HL-60 (cell line): Measurements from ENCODE around the gene IFNLR1.

Experiments used
- DNase-seq, 2 experiments: peaks; one replicate each; pipeline ENCODE4 v3.0.0-alpha.2; 2010 to 2020; ENCODE audit warnings: low read depth in 1 of 2, low spot score in 1 of 2
- H3K27ac ChIP-seq: fragments of 250-450 bp; sonication (Bioruptor Pico); replicated peaks from 2 replicates; pipeline ENCODE4 v1.5.1; 2020; ENCODE audit warnings: mild to moderate bottlenecking, moderate library complexity
- H3K27me3 ChIP-seq: fragments of 250-450 bp; sonication (Bioruptor Pico); 2 replicates; pipeline ENCODE4 v1.5.1; 2021; ENCODE audit warnings: mild to moderate bottlenecking, moderate library complexity; ENCODE audit not compliant: insufficient read depth, poor library complexity, severe bottlenecking
- H3K4me3 ChIP-seq: replicated peaks from 2 replicates; pipeline ENCODE4 v1.5.1; 2011; ENCODE audit warnings: mild to moderate bottlenecking, control low read depth, low read length; ENCODE audit not compliant: insufficient read depth
- GABPA ChIP-seq: IDR thresholded peaks from 2 replicates; pipeline ENCODE4 v1.6.1; 2012; ENCODE audit warnings: low read depth
- POLR2AphosphoS5 ChIP-seq: IDR thresholded peaks from 2 replicates; pipeline ENCODE4 v1.6.1; 2012; ENCODE audit warnings: low read depth
- SPI1 ChIP-seq: IDR thresholded peaks from 2 replicates; pipeline ENCODE4 v1.6.1; 2012; ENCODE audit warnings: low read depth, mild to moderate bottlenecking, borderline replicate concordance
- TF ChIP-seq, protein P1 (sequence below): IDR thresholded peaks from one replicate; pipeline ENCODE4 v1.5.1; 2011; ENCODE audit warnings: low read length, control low read depth, inconsistent platforms; ENCODE audit not compliant: insufficient read depth
- TF ChIP-seq, protein P2 (sequence below): IDR thresholded peaks from 2 replicates; pipeline ENCODE4 v1.6.1; 2012; ENCODE audit warnings: low read depth; ENCODE audit not compliant: insufficient replicate concordance

The IFNLR1 gene

DNA sequence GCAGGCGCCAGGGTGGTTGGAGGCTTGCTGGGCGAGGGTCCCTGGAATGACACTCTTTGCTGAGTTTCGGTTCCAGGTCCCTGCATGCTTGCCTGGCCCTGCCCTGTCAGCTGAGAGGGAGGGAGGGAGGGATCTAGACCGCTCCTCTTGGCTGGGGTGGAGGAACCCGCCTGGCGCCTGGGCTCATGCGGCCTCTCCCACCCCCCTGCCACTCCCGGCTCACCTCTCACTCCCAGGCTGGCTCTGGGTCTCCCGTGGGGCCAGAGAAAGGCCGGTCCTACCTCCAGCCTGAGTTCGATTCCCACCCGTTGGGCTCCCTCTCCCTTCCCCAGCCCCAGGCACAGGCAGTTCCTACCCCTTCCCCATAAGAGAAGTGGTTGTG is 19.0 kb upstream of the IFNLR1 start:
- H3K27me3 ChIP-seq = no peaks in the 10 kb centered on the region
- no peak for DNase-seq
- no peak for TF ChIP-seq SPI1
- TF ChIP-seq, protein P1, sequence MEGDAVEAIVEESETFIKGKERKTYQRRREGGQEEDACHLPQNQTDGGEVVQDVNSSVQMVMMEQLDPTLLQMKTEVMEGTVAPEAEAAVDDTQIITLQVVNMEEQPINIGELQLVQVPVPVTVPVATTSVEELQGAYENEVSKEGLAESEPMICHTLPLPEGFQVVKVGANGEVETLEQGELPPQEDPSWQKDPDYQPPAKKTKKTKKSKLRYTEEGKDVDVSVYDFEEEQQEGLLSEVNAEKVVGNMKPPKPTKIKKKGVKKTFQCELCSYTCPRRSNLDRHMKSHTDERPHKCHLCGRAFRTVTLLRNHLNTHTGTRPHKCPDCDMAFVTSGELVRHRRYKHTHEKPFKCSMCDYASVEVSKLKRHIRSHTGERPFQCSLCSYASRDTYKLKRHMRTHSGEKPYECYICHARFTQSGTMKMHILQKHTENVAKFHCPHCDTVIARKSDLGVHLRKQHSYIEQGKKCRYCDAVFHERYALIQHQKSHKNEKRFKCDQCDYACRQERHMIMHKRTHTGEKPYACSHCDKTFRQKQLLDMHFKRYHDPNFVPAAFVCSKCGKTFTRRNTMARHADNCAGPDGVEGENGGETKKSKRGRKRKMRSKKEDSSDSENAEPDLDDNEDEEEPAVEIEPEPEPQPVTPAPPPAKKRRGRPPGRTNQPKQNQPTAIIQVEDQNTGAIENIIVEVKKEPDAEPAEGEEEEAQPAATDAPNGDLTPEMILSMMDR = no peak
- TF ChIP-seq POLR2AphosphoS5 = no peak
- TF ChIP-seq GABPA = no peak
- TF ChIP-seq, protein P2, sequence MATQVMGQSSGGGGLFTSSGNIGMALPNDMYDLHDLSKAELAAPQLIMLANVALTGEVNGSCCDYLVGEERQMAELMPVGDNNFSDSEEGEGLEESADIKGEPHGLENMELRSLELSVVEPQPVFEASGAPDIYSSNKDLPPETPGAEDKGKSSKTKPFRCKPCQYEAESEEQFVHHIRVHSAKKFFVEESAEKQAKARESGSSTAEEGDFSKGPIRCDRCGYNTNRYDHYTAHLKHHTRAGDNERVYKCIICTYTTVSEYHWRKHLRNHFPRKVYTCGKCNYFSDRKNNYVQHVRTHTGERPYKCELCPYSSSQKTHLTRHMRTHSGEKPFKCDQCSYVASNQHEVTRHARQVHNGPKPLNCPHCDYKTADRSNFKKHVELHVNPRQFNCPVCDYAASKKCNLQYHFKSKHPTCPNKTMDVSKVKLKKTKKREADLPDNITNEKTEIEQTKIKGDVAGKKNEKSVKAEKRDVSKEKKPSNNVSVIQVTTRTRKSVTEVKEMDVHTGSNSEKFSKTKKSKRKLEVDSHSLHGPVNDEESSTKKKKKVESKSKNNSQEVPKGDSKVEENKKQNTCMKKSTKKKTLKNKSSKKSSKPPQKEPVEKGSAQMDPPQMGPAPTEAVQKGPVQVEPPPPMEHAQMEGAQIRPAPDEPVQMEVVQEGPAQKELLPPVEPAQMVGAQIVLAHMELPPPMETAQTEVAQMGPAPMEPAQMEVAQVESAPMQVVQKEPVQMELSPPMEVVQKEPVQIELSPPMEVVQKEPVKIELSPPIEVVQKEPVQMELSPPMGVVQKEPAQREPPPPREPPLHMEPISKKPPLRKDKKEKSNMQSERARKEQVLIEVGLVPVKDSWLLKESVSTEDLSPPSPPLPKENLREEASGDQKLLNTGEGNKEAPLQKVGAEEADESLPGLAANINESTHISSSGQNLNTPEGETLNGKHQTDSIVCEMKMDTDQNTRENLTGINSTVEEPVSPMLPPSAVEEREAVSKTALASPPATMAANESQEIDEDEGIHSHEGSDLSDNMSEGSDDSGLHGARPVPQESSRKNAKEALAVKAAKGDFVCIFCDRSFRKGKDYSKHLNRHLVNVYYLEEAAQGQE = no peak
- H3K27ac ChIP-seq = no peak overlapping the region
- H3K4me3 ChIP-seq = no peak overlapping the region

DNA sequence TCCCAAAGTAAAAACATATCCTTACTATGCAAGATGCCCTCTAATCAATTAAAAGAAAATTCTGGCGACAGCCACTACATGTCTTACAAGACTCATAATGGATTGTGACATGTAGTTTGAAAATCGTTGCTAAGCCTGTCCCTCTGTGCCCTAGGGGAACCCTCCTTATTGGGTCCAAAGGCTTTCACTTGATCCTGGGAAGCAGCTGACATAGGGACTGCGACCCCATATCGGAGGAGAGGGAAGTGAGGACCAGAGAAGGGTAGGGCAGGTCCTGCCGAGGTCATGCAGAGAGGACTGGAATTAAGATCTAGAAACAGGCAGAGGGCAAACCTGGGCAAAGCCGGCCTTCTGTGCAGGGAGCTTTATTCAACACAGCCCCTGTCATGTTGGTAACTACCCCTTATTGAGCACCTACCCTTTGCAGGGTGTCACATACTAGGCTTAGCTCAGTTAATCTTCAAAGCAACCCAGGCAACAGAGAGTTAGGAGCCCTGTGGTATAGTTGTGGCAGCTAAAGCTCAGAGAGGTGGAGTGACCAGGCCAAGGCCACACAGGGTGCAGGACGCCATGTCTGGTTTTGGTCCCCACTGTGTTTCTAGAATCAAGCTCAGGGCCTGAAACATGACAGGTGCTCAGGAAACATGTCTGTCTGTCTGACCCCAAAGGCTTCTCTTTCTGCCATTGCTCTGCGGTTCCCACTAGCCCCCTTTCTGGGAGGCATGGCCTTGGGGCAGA is 18.4 kb upstream of the IFNLR1 start:
- Histone ChIP-seq H3K4me3 (no peak overlapping the region), H3K27ac (no peak overlapping the region), H3K27me3 (no peaks in the 10 kb centered on the region)
- no peak for TF ChIP-seq GABPA
- TF ChIP-seq POLR2AphosphoS5 = no peak
- TF ChIP-seq, protein P2 = no peak
- no peak for TF ChIP-seq SPI1
- TF ChIP-seq, protein P1 = no peak
- no peak for DNase-seq

DNA sequence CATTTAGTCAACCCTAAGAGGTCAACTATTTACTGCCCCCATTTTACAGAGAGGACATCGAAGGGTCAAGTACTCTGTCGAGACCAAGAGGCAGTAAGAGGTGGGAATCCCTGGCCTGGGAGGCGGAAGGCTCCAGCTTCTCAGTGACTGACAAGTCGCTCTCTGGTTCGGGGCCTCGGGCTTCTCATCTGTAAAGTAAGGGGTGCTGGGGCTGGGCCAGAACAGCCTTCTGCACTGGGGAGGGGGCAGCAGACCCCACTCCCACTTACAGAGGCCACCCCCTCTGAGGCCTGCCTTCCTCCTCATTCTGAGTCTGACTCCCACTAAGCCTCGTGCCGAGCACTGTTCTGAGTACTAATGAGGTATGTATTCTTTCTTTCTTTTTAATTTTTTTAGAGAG is 17.0 kb upstream of the IFNLR1 start:
- no peak overlapping the region for H3K27ac ChIP-seq
- no peak for TF ChIP-seq GABPA
- no peak overlapping the region for H3K4me3 ChIP-seq

DNA sequence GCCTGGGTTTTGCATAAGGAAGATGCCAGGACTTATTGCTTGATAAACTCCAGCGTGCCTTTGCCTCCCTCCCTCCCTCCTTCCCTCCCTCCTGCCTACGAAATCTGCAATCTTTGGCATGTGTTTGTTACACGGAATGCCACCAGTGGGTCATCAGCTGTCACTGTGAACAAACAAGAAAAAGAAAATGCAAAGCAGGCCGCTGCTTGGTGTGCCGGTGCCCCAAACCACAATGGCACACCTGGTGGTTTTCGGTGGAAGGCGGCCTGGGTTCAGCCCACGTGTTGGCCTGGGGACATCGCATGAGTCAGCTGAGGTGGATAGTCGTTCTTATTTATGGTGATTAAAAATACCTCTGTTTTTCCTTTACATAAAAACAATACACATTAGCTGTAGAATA is 16.3 kb upstream of the IFNLR1 start:
- H3K27ac ChIP-seq = no peak overlapping the region
- TF ChIP-seq GABPA (no peak), POLR2AphosphoS5 (no peak), SPI1 (no peak)
- TF ChIP-seq, protein P2 = no peak
- TF ChIP-seq, protein P1 = no peak
- no peak for DNase-seq
- H3K4me3 ChIP-seq = no peak overlapping the region
- H3K27me3 ChIP-seq = no peaks in the 10 kb centered on the region

More for the DNA sequence above, 17.0 kb upstream of the IFNLR1 start:
- H3K27me3 ChIP-seq = no peaks in the 10 kb centered on the region
- DNase-seq = no peak
